Right lobe of liver (tissue), 4 donors: ENCODE results near the gene TEX264.

Experiments
- CTCF ChIP-seq, 4 donors: fragments of 200-600 bp in 3 of 4; fragments of 450-650 bp in 1 of 4; IDR thresholded peaks; one replicate each; pipeline versions ENCODE4 v1.5.1 to v1.8.0; 2016 to 2022; ENCODE audit warnings: antibody characterized with exemption in 4 of 4, mild to moderate bottlenecking in 2 of 4
- POLR2A ChIP-seq: fragments of 450-650 bp; IDR thresholded peaks from one replicate; pipeline ENCODE4 v1.6.1; 2017; ENCODE audit warnings: antibody characterized with exemption, mild to moderate bottlenecking
- donor health status: DM: no; HTN: no; CAD: no.
- donor health status: DM: no; HTN: no; CAD: no.
- donor health status: DM: no; HTN: yes; CAD: no.

- TF ChIP-seq CTCF (IDR thresholded peaks at IDR 0.05), result no peak
- TF ChIP-seq POLR2A, result no peak
Observed at GRCh38 chr3:51706021-51706485, 35.0 kb downstream of the TEX264 start.
